GM19193 (cell line): ENCODE results near the gene HOXA7.

Experiments
- POLR2A ChIP-seq: IDR thresholded peaks from 4 replicates; pipeline ENCODE4 v1.6.1; 2011; ENCODE audit not compliant: insufficient read depth, insufficient read length; ENCODE audit errors: extremely low read depth

Gene HOXA7

GRCh38 chr7:27179030-27179429, 22.6 kb upstream of the HOXA7 start:
- no peak for TF ChIP-seq POLR2A

GRCh38 chr7:27178366-27178765, 21.9 kb upstream of the HOXA7 start:
- TF ChIP-seq POLR2A = no peak

GRCh38 chr7:27177795-27178320, 21.4 kb upstream of the HOXA7 start:
- no peak for TF ChIP-seq POLR2A

- no peak for TF ChIP-seq POLR2A
Observed at GRCh38 chr7:27176962-27177794, 20.7 kb upstream of the HOXA7 start.

GRCh38 chr7:27176524-27176845, 20.0 kb upstream of the HOXA7 start:
- TF ChIP-seq POLR2A = no peak

GRCh38 chr7:27175626-27176523, 19.4 kb upstream of the HOXA7 start:
- no peak for TF ChIP-seq POLR2A

- TF ChIP-seq POLR2A = no peak
Observed at GRCh38 chr7:27174874-27175625, 18.6 kb upstream of the HOXA7 start.

- TF ChIP-seq POLR2A = no peak
Observed at GRCh38 chr7:27173956-27174873, 17.7 kb upstream of the HOXA7 start, which contains the start of gene HOXA10. HOXA10 (minus strand) TSS chr7:27174320; CDS start chr7:27174306, 14 bp downstream.

- no peak for TF ChIP-seq POLR2A
Observed at GRCh38 chr7:27173511-27173955, 17.1 kb upstream of the HOXA7 start.

GRCh38 chr7:27172823-27173510, 16.5 kb upstream of the HOXA7 start:
- no peak for TF ChIP-seq POLR2A

GRCh38 chr7:27172315-27172774, 15.9 kb upstream of the HOXA7 start:
- TF ChIP-seq POLR2A = no peak

GRCh38 chr7:27171637-27172314, 15.3 kb upstream of the HOXA7 start:
- TF ChIP-seq POLR2A = no peak

- no peak for TF ChIP-seq POLR2A
Observed at GRCh38 chr7:27171325-27171636, 14.8 kb upstream of the HOXA7 start.
